Activated T-helper 9 cell treated with anti-CD3 and anti-CD28 coated beads, Interleukin-2, amount 50 U/mL, for 16 hours (primary cell): ENCODE results near the gene TTLL12.

Source experiments
- DNase-seq: peaks from one replicate; pipeline ENCODE4 v3.0.0-alpha.2; 2020; ENCODE audit warnings: low read depth

The TTLL12 gene

DNA sequence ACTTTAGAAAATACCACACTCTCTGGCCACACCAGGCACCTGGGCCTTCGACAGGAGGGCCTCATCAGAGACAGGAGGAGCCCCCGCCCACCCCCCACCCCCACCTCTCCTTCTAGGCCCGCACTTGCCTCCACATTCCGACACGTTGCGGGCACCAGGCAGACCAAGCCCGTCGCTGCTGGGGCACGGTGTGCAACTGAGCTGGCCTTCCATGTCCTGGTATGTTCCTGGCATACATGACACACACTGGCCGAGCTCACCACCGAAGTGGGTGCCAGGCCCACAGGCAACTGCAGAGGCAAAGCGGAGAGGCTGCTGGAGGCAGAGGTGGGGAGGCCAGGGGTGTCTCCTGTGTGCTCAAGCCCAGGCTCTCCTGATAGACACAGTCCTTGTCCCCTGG lies 27.0 kb upstream of the TTLL12 start:
- no peak for DNase-seq

DNA sequence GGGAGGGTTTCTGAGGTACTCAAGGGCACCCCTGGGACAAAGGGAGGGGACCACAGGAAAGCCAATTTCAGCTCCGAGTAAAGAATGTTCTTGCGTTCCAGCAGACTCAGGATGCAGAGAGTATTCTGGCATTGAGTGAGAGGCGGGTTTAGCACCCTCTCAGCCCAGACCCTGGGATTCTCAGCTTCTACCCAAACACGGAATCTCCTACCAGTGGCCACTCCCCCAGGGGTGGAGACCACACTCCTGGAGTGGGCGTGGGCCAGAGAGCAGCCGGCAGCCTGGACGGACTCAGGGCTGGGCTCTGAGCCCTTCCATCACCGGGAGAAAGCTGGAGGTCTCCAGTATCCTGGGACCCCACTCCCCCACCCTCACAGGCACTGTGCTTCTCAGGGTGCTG lies 26.1 kb upstream of the TTLL12 start:
- no peak for DNase-seq

DNA sequence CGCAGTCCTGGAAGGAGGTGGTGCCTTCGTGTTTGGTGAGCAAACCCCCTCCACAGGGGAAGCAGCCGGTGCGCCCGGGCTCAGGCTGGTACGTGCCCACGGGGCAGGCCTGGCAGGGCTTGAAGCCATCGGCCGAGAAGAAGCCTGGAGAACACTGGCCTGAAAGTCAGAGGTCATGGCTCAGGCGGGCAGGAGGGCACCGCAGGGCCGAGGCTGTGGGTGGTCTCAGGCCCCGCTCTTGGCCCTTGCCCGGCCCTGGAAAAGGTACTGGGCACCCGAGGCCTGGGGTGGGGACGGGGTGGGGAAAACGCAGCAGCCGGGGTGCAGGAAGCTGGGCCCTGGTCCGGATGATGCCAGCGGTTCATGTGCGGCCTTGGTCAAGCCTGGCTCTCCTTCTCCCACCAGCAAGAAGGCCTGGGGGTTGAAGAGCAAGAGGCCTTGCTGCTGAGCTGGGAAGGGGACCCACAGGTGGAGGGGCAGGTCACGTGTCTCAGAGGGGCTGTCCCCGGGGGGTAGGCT lies 25.6 kb upstream of the TTLL12 start:
- DNase-seq: no peak

DNA sequence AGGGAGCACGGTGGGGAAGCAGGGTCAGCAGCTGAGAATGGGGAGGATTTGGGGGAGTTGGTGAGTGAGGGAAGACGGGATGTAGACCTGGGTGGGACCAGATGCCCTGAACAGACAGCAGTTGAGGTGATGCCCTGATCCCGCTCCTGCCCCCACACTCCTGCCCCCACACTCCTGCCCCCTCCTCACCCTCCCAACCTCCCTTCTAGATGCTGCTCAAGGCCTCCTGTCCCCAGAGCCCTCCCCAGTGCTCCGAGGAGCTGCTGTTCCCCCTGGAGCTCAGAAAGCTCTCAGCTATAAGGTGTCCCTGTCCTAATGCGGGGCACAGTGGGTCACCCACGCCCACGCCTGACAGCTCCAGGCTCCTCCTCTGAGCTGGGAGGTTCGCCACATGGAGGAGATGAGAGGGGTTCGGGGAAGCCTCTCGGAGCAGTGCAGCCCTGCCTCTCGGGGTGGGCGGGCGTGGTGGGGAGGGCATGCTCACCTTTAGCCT lies 25.1 kb upstream of the TTLL12 start:
- DNase-seq: no peak

- DNase-seq: no peak
Observed at GRCh38 chr22:43210631-43211515, 23.9 kb upstream of the TTLL12 start.

GRCh38 chr22:43209971-43210370 lies 23.0 kb upstream of the TTLL12 start:
- DNase-seq: no peak

- DNase-seq: no peak
Observed at GRCh38 chr22:43209523-43209890, 22.6 kb upstream of the TTLL12 start.

DNA sequence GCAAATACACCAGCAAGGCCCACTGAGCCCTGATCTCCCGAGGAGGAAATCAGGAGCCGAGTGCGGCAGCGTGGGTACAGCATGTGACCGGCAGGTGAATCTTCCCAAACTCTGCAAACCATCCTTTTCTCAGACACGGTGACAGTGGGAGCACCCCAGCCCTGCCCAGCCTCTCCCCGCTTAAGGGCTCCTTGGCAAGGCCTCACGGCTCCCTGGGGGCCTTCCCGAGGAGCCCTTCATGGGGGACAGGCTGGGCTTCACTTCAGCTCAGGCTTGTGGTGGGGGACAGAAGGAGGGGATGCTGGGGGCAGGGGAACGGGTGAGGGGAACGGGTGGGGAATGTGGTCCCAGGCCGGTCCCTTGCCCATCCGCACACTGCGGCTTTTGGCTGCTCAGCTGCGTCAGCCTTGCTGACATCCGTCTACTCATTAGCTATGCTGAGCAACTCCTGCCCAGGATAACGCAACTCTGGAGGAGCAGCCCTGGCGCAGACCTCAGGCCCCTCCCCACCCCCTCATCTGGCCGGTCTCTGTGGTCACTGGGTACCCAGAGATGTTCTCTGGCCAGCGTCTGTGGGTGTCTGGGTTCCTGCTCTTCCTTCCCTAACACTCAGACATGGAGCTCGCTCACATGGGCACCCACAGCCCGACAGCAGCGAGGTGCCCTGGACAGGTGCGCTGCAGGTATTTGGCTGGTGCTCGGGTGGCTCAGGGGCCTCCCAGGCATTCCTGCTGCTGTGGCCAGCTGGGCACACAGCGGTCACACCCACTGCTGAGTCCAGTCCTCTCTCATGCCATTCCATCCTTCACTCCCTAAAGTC lies 22.0 kb upstream of the TTLL12 start:
- no peak for DNase-seq

- DNase-seq: no peak
Observed at GRCh38 chr22:43207849-43208702, 21.1 kb upstream of the TTLL12 start.

DNA sequence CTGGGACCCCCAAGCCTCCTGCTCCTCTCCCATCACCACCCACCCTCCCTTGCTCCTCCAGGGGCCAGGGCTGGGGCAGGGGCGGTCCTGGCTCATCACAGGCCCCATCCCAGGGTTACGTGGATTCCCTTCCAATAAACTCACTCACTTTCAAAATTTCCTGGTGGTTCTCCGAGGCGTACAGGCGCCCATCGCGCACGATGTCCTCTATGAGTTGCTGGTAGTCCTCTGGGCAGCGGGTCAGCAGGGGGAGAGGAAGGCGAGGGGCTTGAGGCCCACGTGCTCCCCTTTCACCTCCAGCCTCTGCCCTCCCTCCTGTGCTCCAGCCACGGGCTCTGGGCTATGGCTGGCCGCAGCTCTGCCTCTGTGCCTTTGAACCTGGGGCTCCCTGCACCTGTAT lies 20.5 kb upstream of the TTLL12 start:
- no peak for DNase-seq

GRCh38 chr22:43206509-43207161 lies 19.7 kb upstream of the TTLL12 start:
- no peak for DNase-seq

DNA sequence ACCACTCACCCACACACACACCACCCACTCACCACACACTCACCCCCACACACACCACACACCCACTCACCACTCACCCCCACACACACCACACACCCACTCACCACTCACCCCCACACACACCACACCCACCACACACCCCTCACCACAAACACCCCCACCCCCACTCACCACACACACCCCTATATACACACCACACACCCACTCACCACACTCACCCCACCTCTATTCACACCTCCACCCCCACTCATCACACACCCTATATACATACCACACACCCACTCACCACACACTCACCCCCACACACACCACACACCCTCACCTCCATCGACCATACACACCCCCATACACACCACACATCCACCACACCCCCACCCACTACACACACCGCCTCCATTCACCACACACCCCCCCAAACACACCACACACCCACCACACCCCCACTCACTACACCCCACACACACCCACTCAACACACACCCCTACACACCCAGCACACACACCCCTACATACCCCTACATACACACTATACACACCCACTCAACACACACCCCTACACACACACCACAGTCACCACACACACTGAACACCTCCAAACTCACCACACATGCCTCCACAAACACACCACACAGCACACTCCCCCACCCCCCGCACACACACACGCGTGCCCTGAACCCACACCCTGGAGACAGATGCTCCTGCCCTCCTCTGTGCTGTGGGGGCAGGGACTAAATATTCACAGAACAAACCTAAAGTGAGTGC lies 19.0 kb upstream of the TTLL12 start:
- DNase-seq: no peak

- DNase-seq: no peak
Observed at GRCh38 chr22:43205261-43205691, 18.3 kb upstream of the TTLL12 start.

DNA sequence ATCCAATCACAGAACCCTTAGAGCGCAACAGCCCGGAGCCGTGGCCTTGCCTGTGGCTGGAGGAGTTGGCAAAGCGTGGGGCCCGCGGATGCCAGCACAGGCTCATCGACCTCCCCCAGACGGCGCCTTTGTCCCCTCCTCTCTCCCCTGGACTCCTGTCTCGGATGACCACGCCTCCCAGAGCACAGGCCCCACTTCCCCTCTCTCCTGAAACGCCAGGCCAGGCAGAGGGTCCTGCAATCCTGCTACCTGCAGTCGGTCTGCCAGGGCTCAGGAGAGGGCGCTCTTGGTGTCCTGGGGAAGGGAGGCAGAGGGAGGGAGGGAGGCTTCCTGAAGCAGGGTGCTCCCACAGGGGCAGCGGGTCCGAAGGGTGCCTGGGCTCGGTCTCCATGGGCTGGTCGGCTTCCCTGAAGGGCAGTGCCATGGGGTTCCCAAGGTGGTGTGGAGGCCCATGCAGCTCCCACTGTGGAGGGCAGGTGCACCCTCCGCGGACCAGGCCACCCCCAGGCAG lies 16.6 kb upstream of the TTLL12 start:
- no peak for DNase-seq

DNA sequence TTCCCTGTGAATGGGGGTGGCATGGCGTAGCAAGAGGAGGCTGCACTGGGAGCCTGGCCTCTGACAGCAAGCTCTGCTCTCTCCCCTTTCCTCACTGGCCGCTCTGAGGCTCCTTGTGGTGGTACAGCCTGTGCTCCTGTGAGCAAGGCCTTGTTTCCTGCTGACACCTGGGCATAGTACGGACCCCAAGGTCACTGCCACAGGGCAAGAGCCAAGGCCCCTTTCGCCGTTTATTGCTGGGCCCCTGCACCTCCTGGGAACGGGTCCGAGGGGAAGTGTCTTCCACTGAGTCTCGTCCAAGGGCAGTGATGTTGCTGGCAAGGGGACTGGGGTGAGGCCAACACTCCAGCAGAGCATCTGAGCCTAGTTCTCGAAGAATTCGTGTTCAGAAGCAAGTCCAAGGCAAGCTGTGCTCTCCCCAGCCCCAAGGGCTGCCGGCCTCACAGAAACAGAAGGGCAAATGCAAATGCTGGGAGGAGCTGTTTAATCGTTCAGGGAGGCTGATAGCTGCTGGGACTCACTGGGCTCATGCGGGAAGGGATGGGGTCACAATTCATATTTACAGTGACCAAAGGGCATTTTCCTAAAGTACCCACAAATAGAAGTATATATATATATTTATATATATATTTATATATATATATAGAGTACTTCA lies 15.9 kb upstream of the TTLL12 start:
- DNase-seq: no peak

- DNase-seq: no peak
Observed at GRCh38 chr22:43202326-43202725, 15.4 kb upstream of the TTLL12 start.

DNA sequence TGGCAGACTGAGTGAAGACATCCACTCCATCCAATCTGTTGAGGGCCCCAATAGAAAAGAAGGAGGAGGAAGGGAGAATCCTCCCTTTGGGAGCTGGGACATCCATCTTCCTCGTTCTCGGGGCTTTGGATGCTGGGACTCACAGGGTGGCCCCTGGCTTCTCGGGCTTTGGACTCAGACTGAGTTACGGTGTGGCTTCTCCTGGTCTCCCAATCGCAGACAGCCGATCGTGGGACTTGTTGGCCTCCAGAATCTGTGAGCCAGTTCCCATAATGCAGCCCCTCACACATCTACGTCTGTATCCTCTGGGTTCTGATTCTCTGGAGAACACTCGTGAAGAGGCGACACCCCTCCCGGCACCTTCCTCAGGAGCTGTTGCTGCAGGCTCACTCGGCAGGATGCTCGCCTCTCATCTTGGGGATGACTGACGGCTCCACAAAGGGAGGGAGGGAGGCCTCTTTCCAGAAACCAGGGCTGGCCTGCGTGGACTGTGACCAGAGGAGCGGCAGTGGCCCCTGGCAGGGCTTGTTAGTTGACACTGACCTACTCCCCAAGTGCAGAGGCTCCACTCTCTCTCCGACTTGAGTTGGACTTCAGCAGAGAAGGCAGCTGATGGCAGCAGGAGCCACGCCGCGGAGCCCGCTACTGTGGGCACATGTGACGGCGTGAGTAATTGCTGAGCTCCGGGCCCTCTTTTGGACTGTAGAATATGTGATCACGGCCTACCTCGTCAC lies 14.7 kb upstream of the TTLL12 start:
- no peak for DNase-seq

GRCh38 chr22:43200555-43200954 lies 13.6 kb upstream of the TTLL12 start:
- DNase-seq: no peak

DNA sequence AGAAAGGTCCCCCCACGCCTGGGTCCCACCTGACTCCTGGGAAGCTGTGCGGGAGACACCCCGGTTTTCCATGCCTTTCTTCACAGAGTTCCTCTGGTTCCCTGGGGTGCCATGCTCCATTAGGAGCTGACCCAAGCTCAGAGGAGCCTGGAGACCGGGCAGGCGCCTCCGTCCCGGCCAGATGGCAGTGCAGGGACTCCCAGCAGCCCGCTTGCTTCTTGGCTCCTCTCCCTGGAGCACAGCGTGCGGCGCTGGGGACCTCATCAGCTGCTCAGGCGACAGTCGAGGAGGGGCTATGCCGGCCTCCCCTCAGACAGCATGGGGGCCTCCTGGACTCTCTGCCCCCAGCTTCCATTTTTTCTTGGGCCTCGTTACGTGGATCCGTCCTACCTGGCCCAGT lies 13.1 kb upstream of the TTLL12 start:
- DNase-seq: no peak
